Measurements from ENCODE around the gene CTBP2.

DNA sequence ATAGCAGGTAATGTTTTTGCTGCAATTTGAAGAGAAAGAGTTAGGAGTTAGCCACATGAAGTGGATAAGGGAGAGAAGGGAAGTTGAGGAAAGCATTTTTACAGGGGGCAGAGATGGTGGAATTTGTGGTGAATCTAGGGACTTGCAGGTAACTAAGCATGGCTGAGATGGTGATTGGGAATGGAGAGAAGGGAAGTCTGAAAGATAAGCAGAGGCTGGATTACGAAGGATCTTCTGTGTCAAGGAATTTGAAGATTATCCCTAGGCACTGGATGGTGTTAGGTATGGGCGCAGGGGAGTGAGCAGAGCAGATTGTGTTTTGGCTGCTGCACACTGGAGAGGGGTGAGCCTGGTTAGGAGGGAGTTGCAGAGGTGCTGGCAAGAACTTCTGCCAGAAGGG lies 193.1 kb downstream of the CTBP2 start:
- TF ChIP-seq CTCF (IDR thresholded peaks at IDR 0.05 in 8 of 11, conservative IDR thresholded peaks at IDR 0.05 in 3 of 11) (no peak), POLR2A (IDR thresholded peaks at IDR 0.05) (no peak)

Measured in spleen (tissue), 7 donors.